BLaER1 treated with 17β-estradiol and CSF1 and Interleukin-3, amounts not matched to agents 10 nM and 100 nM (cell line): ENCODE measurements around the gene CANT1.
"Not testable (repeated sequence)": the region's sequence is repeated elsewhere in the genome, so short reads cannot be mapped to it uniquely, and the experiment has no call there.

Experiments
- H3K27ac ChIP-seq, 11 experiments: shearing (Covaris generic); formaldehyde crosslinking; 2 replicates each; pipeline ENCODE4 v1.8.1; 2022
- H3K27me3 ChIP-seq, 11 experiments: shearing (Covaris generic); formaldehyde crosslinking; 2 replicates each; pipeline ENCODE4 v1.8.1; 2022
- H3K36me3 ChIP-seq, 11 experiments: shearing (Covaris generic); formaldehyde crosslinking; 2 replicates each; pipeline ENCODE4 v1.8.1; 2022
- H3K4me1 ChIP-seq, 10 experiments: shearing (Covaris generic); formaldehyde crosslinking; 2 replicates each; pipeline ENCODE4 v1.8.1; 2022
- H3K4me2 ChIP-seq, 11 experiments: shearing (Covaris generic); formaldehyde crosslinking; 2 replicates each; pipeline ENCODE4 v1.8.1; 2022
- H3K4me3 ChIP-seq, 10 experiments: shearing (Covaris generic); formaldehyde crosslinking; 2 replicates each; pipeline ENCODE4 v1.8.1; 2022
- H3K9ac ChIP-seq, 11 experiments: shearing (Covaris generic); formaldehyde crosslinking; 2 replicates each; pipeline ENCODE4 v1.8.1; 2022
- H3K9me3 ChIP-seq, 11 experiments: shearing (Covaris generic); formaldehyde crosslinking; replicated peaks in 1 of 11; 2 replicates each; pipeline ENCODE4 v1.8.1; 2022
- H4K20me1 ChIP-seq, 11 experiments: shearing (Covaris generic); formaldehyde crosslinking; 2 replicates each; pipeline ENCODE4 v1.8.1; 2022
- Cebpa-rat ChIP-seq, 11 experiments: shearing (Covaris generic); IDR thresholded peaks; 2 replicates each; pipeline ENCODE4 v1.8.1; 2022

CANT1 gene

GRCh38 chr17:78950870-78951269 lies 58.7 kb downstream of the CANT1 start:
- Histone ChIP-seq H4K20me1 (no peaks in the 10 kb centered on the region), H3K27ac (no peak overlapping the region), H3K4me2 (no peak overlapping the region; a peak in 1 of 22 replicates), H3K9ac (no peak overlapping the region), H3K4me1 (peaks cover 32 to 59% (median 52%) of the 10 kb centered on the region in 10 experiments), H3K4me3 (no peak overlapping the region), H3K9me3 (peaks cover 14 to 21% (median 17%) of the 10 kb centered on the region in 11 experiments), H3K36me3 (peaks cover 0 to 8% (median 0%) of the 10 kb centered on the region in 11 experiments; a peak in 3 of 22 replicates), H3K27me3 (no peaks in the 10 kb centered on the region)
- no peak for TF ChIP-seq Cebpa-rat (IDR thresholded peaks at IDR 0.05)

GRCh38 chr17:78947235-78948149 lies 62.1 kb downstream of the CANT1 start:
- peak overlapping the region; percentile 63 to 85 (median 77); a peak in 21 of 22 replicates for H3K4me2 ChIP-seq
- no peaks in the 10 kb centered on the region for H4K20me1 ChIP-seq
- H3K9me3 ChIP-seq: peaks cover 14 to 21% (median 17%) of the 10 kb centered on the region in 11 experiments
- H3K9ac ChIP-seq: peak overlapping the region in 4 of 11 experiments; percentile 16 to 37 (median 23); a peak in 2 of 22 replicates
- peaks cover 0 to 8% (median 0%) of the 10 kb centered on the region in 11 experiments; a peak in 3 of 22 replicates for H3K36me3 ChIP-seq
- peak overlapping the region in 9 of 11 experiments; percentile 25 to 71 (median 62); a peak in 15 of 22 replicates for H3K27ac ChIP-seq
- H3K4me1 ChIP-seq: peaks cover 40 to 68% (median 63%) of the 10 kb centered on the region in 10 experiments
- no peak for TF ChIP-seq Cebpa-rat (IDR thresholded peaks at IDR 0.05)
- peaks cover 0 to 6% (median 0%) of the 10 kb centered on the region in 11 experiments; a peak in 3 of 22 replicates for H3K27me3 ChIP-seq
- no peak overlapping the region for H3K4me3 ChIP-seq

GRCh38 chr17:78946631-78947030 lies 62.9 kb downstream of the CANT1 start:
- peak overlapping the region in 9 of 11 experiments; percentile 9 to 50 (median 37); a peak in 12 of 22 replicates for H3K9ac ChIP-seq
- H3K27me3 ChIP-seq: peaks cover 0 to 6% (median 0%) of the 10 kb centered on the region in 11 experiments; a peak in 3 of 22 replicates
- H3K4me3 ChIP-seq: 0 out of 20 replicates have a peak overlapping the region, but pooled peaks of 1 of the 10 experiments have one; percentile 37
- H3K36me3 ChIP-seq: peaks cover 0 to 8% (median 0%) of the 10 kb centered on the region in 11 experiments; a peak in 3 of 22 replicates
- no peak for TF ChIP-seq Cebpa-rat (IDR thresholded peaks at IDR 0.05)
- no peaks in the 10 kb centered on the region for H4K20me1 ChIP-seq
- H3K27ac ChIP-seq: peak overlapping the region in 9 of 11 experiments; percentile 25 to 71 (median 62); a peak in 17 of 22 replicates
- H3K9me3 ChIP-seq: peaks cover 14 to 21% (median 17%) of the 10 kb centered on the region in 11 experiments
- H3K4me1 ChIP-seq: peaks cover 31 to 59% (median 54%) of the 10 kb centered on the region in 10 experiments
- peak overlapping the region; percentile 63 to 85 (median 77) for H3K4me2 ChIP-seq

- 0 out of 20 replicates have a peak overlapping the region, but pooled peaks of 1 of the 10 experiments have one; percentile 37 for H3K4me3 ChIP-seq
- peak overlapping the region in 9 of 11 experiments; percentile 25 to 71 (median 62); a peak in 17 of 22 replicates for H3K27ac ChIP-seq
- peaks cover 30 to 55% (median 50%) of the 10 kb centered on the region in 10 experiments for H3K4me1 ChIP-seq
- H3K4me2 ChIP-seq: peak overlapping the region; percentile 63 to 85 (median 77)
- H3K27me3 ChIP-seq: peaks cover 0 to 6% (median 0%) of the 10 kb centered on the region in 11 experiments; a peak in 3 of 22 replicates
- peaks cover 0 to 8% (median 0%) of the 10 kb centered on the region in 11 experiments; a peak in 3 of 22 replicates for H3K36me3 ChIP-seq
- TF ChIP-seq Cebpa-rat (IDR thresholded peaks at IDR 0.05): no peak
- peaks cover 13 to 19% (median 14%) of the 10 kb centered on the region in 11 experiments for H3K9me3 ChIP-seq
- no peaks in the 10 kb centered on the region for H4K20me1 ChIP-seq
- peak overlapping the region in 9 of 11 experiments; percentile 9 to 50 (median 37); a peak in 12 of 22 replicates for H3K9ac ChIP-seq
Measured at GRCh38 chr17:78946131-78946530, 63.4 kb downstream of the CANT1 start.

DNA sequence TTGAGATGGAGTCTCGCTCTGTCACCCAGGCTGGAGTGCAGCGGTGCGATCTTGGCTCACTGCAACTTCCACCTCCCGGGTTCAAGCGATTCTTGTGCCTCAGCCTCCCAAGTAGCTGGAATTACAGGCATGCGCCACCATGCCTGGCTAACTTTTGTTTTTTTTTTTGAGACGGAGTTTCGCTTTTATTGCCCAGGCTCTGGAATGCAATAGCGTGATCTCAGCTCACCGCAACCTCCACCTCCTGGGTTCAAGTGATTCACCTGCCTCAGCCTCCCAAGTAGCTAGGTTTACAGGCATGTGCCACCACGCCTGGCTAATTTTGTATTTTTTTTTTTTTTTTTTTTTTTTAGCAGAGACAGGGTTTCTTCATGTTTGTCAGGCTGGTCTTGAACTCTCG lies 64.1 kb downstream of the CANT1 start:
- Histone ChIP-seq H3K4me2 (peak overlapping the region; percentile 63 to 85 (median 77)), H3K27ac (peak overlapping the region in 8 of 11 experiments; percentile 11 to 71 (median 64); a peak in 9 of 22 replicates), H3K4me1 (peaks cover 30 to 62% (median 56%) of the 10 kb centered on the region in 10 experiments), H3K9me3 (peaks cover 6 to 12% (median 8%) of the 10 kb centered on the region in 11 experiments), H3K9ac (peak overlapping the region in 5 of 11 experiments; percentile 0 to 37 (median 11); a peak in 2 of 22 replicates)
- H4K20me1 ChIP-seq, H3K36me3 ChIP-seq, H3K4me3 ChIP-seq, H3K27me3 ChIP-seq: not testable (repeated sequence)

GRCh38 chr17:78944956-78945355 lies 64.6 kb downstream of the CANT1 start:
- H3K27ac ChIP-seq: peak overlapping the region in 4 of 11 experiments; percentile 7 to 62 (median 36); a peak in 3 of 22 replicates
- TF ChIP-seq Cebpa-rat (IDR thresholded peaks at IDR 0.05): no peak
- H4K20me1 ChIP-seq: no peaks in the 10 kb centered on the region
- no peaks in the 10 kb centered on the region for H3K36me3 ChIP-seq
- peaks cover 0 to 6% (median 0%) of the 10 kb centered on the region in 11 experiments; a peak in 3 of 22 replicates for H3K27me3 ChIP-seq
- H3K9ac ChIP-seq: peak overlapping the region in 5 of 11 experiments; percentile 0 to 37 (median 11); a peak in 2 of 22 replicates
- peaks cover 1 to 7% (median 3%) of the 10 kb centered on the region in 11 experiments for H3K9me3 ChIP-seq
- no peak overlapping the region for H3K4me3 ChIP-seq
- H3K4me2 ChIP-seq: peak overlapping the region; percentile 63 to 85 (median 77); a peak in 21 of 22 replicates
- peaks cover 34 to 67% (median 61%) of the 10 kb centered on the region in 10 experiments for H3K4me1 ChIP-seq

- H3K4me3 ChIP-seq: no peak overlapping the region
- peak overlapping the region in 7 of 11 experiments; percentile 63 to 85 (median 75); a peak in 12 of 22 replicates for H3K4me2 ChIP-seq
- no peak overlapping the region for H3K9ac ChIP-seq
- no peaks in the 10 kb centered on the region for H3K9me3 ChIP-seq
- no peak for TF ChIP-seq Cebpa-rat (IDR thresholded peaks at IDR 0.05)
- H3K36me3 ChIP-seq: no peaks in the 10 kb centered on the region
- peaks cover 36 to 76% (median 68%) of the 10 kb centered on the region in 10 experiments for H3K4me1 ChIP-seq
- peaks cover 0 to 6% (median 0%) of the 10 kb centered on the region in 11 experiments; a peak in 3 of 22 replicates for H3K27me3 ChIP-seq
- no peaks in the 10 kb centered on the region for H4K20me1 ChIP-seq
- H3K27ac ChIP-seq: no peak overlapping the region
Measured at GRCh38 chr17:78944026-78944425, 65.5 kb downstream of the CANT1 start.
